Nephron (organoid): ENCODE measurements around the gene DDX17.
A peak's percentile ranks its signal among the peaks of the same experiment; 100 is the strongest.

ENCODE experiments used
- H3K27ac Mint-ChIP-seq, 3 experiments: 2 replicates each; pipeline ENCODE4 v1.8.0; 2020; ENCODE audit warnings: mixed read lengths in 3 of 3, mild to moderate bottlenecking in 2 of 3, moderate library complexity in 1 of 3
- H3K27me3 Mint-ChIP-seq: 2 replicates; pipeline ENCODE4 v1.8.0; 2021; ENCODE audit warnings: low read depth, mild to moderate bottlenecking, moderate library complexity, mixed read lengths
- H3K36me3 Mint-ChIP-seq: 2 replicates; pipeline ENCODE4 v1.8.0; 2020; ENCODE audit warnings: low read depth, mixed read lengths
- H3K4me1 Mint-ChIP-seq: 2 replicates; pipeline ENCODE4 v1.8.0; 2020; ENCODE audit warnings: mixed read lengths
- H3K4me3 Mint-ChIP-seq, 3 experiments: 2 replicates each; pipeline ENCODE4 v1.8.0; 2020; ENCODE audit warnings: mild to moderate bottlenecking in 3 of 3, mixed read lengths in 3 of 3, moderate library complexity in 2 of 3
- H3K9me3 Mint-ChIP-seq: 2 replicates; pipeline ENCODE4 v1.8.0; 2020; ENCODE audit warnings: mixed read lengths
- CTCF ChIP-seq, 3 experiments: fragments of 200-600 bp; sonication (generic); IDR thresholded peaks; one replicate each; pipeline ENCODE4 v1.5.0; 2021; ENCODE audit warnings: antibody characterized with exemption in 3 of 3; ENCODE audit not compliant: unreplicated experiment in 3 of 3

Gene DDX17

GRCh38 chr22:38513063-38513462 lies 7.0 kb upstream of the DDX17 start:
- Mint-ChIP-seq H3K36me3 (no peaks in the 10 kb centered on the region), H3K9me3 (no peaks in the 10 kb centered on the region), H3K27me3 (no peaks in the 10 kb centered on the region), H3K4me3 (no peak overlapping the region), H3K27ac (no peak overlapping the region), H3K4me1 (peaks cover 10% of the 10 kb centered on the region)
- no peak for TF ChIP-seq CTCF (IDR thresholded peaks at IDR 0.05; ENCODE audit: unreplicated experiment in 3 of 3)

- Mint-ChIP-seq H3K4me3 (no peak overlapping the region), H3K4me1 (peaks cover 18% of the 10 kb centered on the region)
These were observed 4.4 kb upstream of the DDX17 start for GRCh38 chr22:38510416-38510970.

GRCh38 chr22:38505541-38506117 lies 482 bp downstream of the DDX17 start:
- peak overlapping the region; percentile 100 for H3K4me3 Mint-ChIP-seq
- peak overlapping the region; percentile 100 for H3K27ac Mint-ChIP-seq
- H3K27me3 Mint-ChIP-seq: no peaks in the 10 kb centered on the region
- TF ChIP-seq CTCF (IDR thresholded peaks at IDR 0.05; ENCODE audit: unreplicated experiment in 3 of 3): no peak
- H3K36me3 Mint-ChIP-seq: peaks cover 49% of the 10 kb centered on the region
- peaks cover 52% of the 10 kb centered on the region for H3K4me1 Mint-ChIP-seq
- no peaks in the 10 kb centered on the region for H3K9me3 Mint-ChIP-seq

More at GRCh38 chr22:38510416-38510970, 4.4 kb upstream of the DDX17 start:
- Mint-ChIP-seq H3K27ac (peak overlapping the region; percentile 28 to 56 (median 32)), H3K9me3 (no peaks in the 10 kb centered on the region), H3K36me3 (peaks cover 3% of the 10 kb centered on the region), H3K27me3 (no peaks in the 10 kb centered on the region)
- no peak for TF ChIP-seq CTCF (IDR thresholded peaks at IDR 0.05; ENCODE audit: unreplicated experiment in 3 of 3)

- H3K27me3 Mint-ChIP-seq: no peaks in the 10 kb centered on the region
These were observed 1.2 kb downstream of the DDX17 start for GRCh38 chr22:38504731-38505540.

GRCh38 chr22:38503021-38503420 lies 3.1 kb downstream of the DDX17 start:
- Mint-ChIP-seq H3K4me3 (peak overlapping the region; percentile 95 to 98 (median 95)), H3K36me3 (peaks cover 72% of the 10 kb centered on the region), H3K4me1 (peaks cover 46% of the 10 kb centered on the region), H3K27ac (peak overlapping the region; percentile 30 to 100 (median 91)), H3K27me3 (no peaks in the 10 kb centered on the region), H3K9me3 (no peaks in the 10 kb centered on the region)
- TF ChIP-seq CTCF (IDR thresholded peaks at IDR 0.05; ENCODE audit: unreplicated experiment in 3 of 3): no peak

More at GRCh38 chr22:38504731-38505540, 1.2 kb downstream of the DDX17 start:
- no peak for TF ChIP-seq CTCF (IDR thresholded peaks at IDR 0.05; ENCODE audit: unreplicated experiment in 3 of 3)
- Mint-ChIP-seq H3K36me3 (peaks cover 54% of the 10 kb centered on the region), H3K27ac (peak overlapping the region; percentile 91 to 100 (median 99)), H3K9me3 (no peaks in the 10 kb centered on the region), H3K4me3 (peak overlapping the region; percentile 95 to 98 (median 95)), H3K4me1 (peaks cover 52% of the 10 kb centered on the region)
